Progenitor cell of endocrine pancreas (in vitro differentiated cells): ENCODE results near the gene RFX3. TPM values are rescaled to one million over a fixed set of nuclear protein-coding genes. Genes with fewer than 3 reads are reported as not detected.

Source experiments
- DNase-seq: peaks from one replicate; pipeline ENCODE4 v3.0.0; 2021; ENCODE audit warnings: low spot score; ENCODE audit not compliant: unreplicated experiment
- H3K27ac Mint-ChIP-seq: 2 replicates; pipeline ENCODE4 v1.8.0; 2021; ENCODE audit warnings: mild to moderate bottlenecking, moderate library complexity, mixed read lengths
- H3K27me3 Mint-ChIP-seq: 2 replicates; pipeline ENCODE4 v1.8.0; 2021; ENCODE audit warnings: mixed read lengths
- H3K36me3 Mint-ChIP-seq: 2 replicates; pipeline ENCODE4 v1.8.0; 2022; ENCODE audit warnings: mixed read lengths; ENCODE audit not compliant: insufficient read depth
- H3K4me1 Mint-ChIP-seq: 2 replicates; pipeline ENCODE4 v1.8.0; 2021; ENCODE audit warnings: low read depth, mixed read lengths
- H3K4me3 Mint-ChIP-seq: 2 replicates; pipeline ENCODE4 v1.8.0; 2021; ENCODE audit warnings: low read depth, mild to moderate bottlenecking, moderate library complexity, mixed read lengths
- H3K9me3 Mint-ChIP-seq: 2 replicates; pipeline ENCODE4 v1.8.0; 2021; ENCODE audit warnings: low read depth, mixed read lengths
- CTCF ChIP-seq: fragments of 200-600 bp; sonication (generic); IDR thresholded peaks from one replicate; pipeline ENCODE4 v1.5.0; 2021; ENCODE audit warnings: antibody characterized with exemption, mild to moderate bottlenecking; ENCODE audit not compliant: unreplicated experiment
- total RNA-seq: library from RNA; stranded (reverse); gene quantifications from 2 replicates; pipeline ENCODE4 v1.2.1, GENCODE V29; 2021

Gene RFX3
- total RNA-seq, 1 donor from 2014 or later: 53.9 TPM

GRCh38 chr9:3359048-3359692 is 166.6 kb downstream of the RFX3 start:
- no peaks in the 10 kb centered on the region for H3K27me3 Mint-ChIP-seq
- TF ChIP-seq CTCF: no peak
- no peaks in the 10 kb centered on the region for H3K4me1 Mint-ChIP-seq
- H3K27ac Mint-ChIP-seq: no peak overlapping the region
- peaks cover 5% of the 10 kb centered on the region for H3K9me3 Mint-ChIP-seq
- H3K36me3 Mint-ChIP-seq: peaks cover 2% of the 10 kb centered on the region
- H3K4me3 Mint-ChIP-seq: no peak overlapping the region
- DNase-seq: no peak

GRCh38 chr9:3348169-3348568 is 177.6 kb downstream of the RFX3 start:
- H3K36me3 Mint-ChIP-seq: peaks cover 6% of the 10 kb centered on the region
- TF ChIP-seq CTCF: no peak
- no peak overlapping the region for H3K27ac Mint-ChIP-seq
- H3K9me3 Mint-ChIP-seq: peaks cover 4% of the 10 kb centered on the region
- no peak for DNase-seq
- H3K4me1 Mint-ChIP-seq: peaks cover 10% of the 10 kb centered on the region
- no peaks in the 10 kb centered on the region for H3K27me3 Mint-ChIP-seq
- H3K4me3 Mint-ChIP-seq: no peak overlapping the region

GRCh38 chr9:3346549-3346948 is 179.3 kb downstream of the RFX3 start:
- Mint-ChIP-seq H3K4me3 (no peak overlapping the region), H3K27ac (no peak overlapping the region), H3K27me3 (no peaks in the 10 kb centered on the region), H3K4me1 (peaks cover 10% of the 10 kb centered on the region), H3K36me3 (peaks cover 2% of the 10 kb centered on the region), H3K9me3 (no peaks in the 10 kb centered on the region)
- DNase-seq: no peak
- no peak for TF ChIP-seq CTCF

GRCh38 chr9:3343671-3344070 is 182.1 kb downstream of the RFX3 start:
- H3K27ac Mint-ChIP-seq: no peak overlapping the region
- no peaks in the 10 kb centered on the region for H3K9me3 Mint-ChIP-seq
- H3K36me3 Mint-ChIP-seq: peaks cover 10% of the 10 kb centered on the region
- H3K4me3 Mint-ChIP-seq: no peak overlapping the region
- no peak for DNase-seq
- no peaks in the 10 kb centered on the region for H3K27me3 Mint-ChIP-seq
- TF ChIP-seq CTCF: no peak
- peaks cover 10% of the 10 kb centered on the region for H3K4me1 Mint-ChIP-seq

GRCh38 chr9:3342159-3342777 is 183.5 kb downstream of the RFX3 start:
- Mint-ChIP-seq H3K4me3 (no peak overlapping the region), H3K36me3 (peaks cover 10% of the 10 kb centered on the region), H3K9me3 (no peaks in the 10 kb centered on the region), H3K4me1 (peaks cover 10% of the 10 kb centered on the region), H3K27me3 (no peaks in the 10 kb centered on the region), H3K27ac (no peak overlapping the region)
- DNase-seq: no peak
- TF ChIP-seq CTCF: no peak
